Measurements from ENCODE around the gene RAB32. TPM values are rescaled to one million over a fixed set of nuclear protein-coding genes. Genes with fewer than 3 reads are reported as not detected.

RAB32 gene
- total RNA-seq, 2 donors from 2014 or later: 19.8 to 20.5 TPM

GRCh38 chr6:146574211-146574610, 30.6 kb downstream of the RAB32 start:
- Mint-ChIP-seq H3K36me3 (ENCODE audit: low read depth) (no peaks in the 10 kb centered on the region), H3K27ac (no peak overlapping the region), H3K4me1 (no peaks in the 10 kb centered on the region), H3K27me3 (ENCODE audit: insufficient read depth) (no peaks in the 10 kb centered on the region), H3K9me3 (peaks cover 8% of the 10 kb centered on the region), H3K4me3 (no peak overlapping the region)
- Histone ChIP-seq H3K4me3 (ENCODE audit: low read length) (no peak overlapping the region), H3K9ac (ENCODE audit: extremely low read depth, low read length, poor library complexity, severe bottlenecking) (no peak overlapping the region), H3K27ac (ENCODE audit: low read depth, low read length) (no peak overlapping the region), H3K36me3 (ENCODE audit: control insufficient read depth, insufficient read depth, low read length) (no peaks in the 10 kb centered on the region), H3K27me3 (ENCODE audit: control insufficient read depth, insufficient read depth, low read length, poor library complexity, severe bottlenecking) (no peaks in the 10 kb centered on the region), H3K9me3 (ENCODE audit: control insufficient read depth, low read length) (peaks cover 6% of the 10 kb centered on the region), H3K4me1 (ENCODE audit: control insufficient read depth, insufficient read depth, low read length) (no peaks in the 10 kb centered on the region)
- no peak for DNase-seq
- TF ChIP-seq CTCF (conservative IDR thresholded peaks at IDR 0.05): no peak
- 95% methylated on average over 1 of the region's 1 CpG; no CpG with 5 or more reads in 1 of the 2 experiments for WGBS, 2 experiments (ENCODE audit: insufficient coverage in 1 of 2, insufficient read length in 1 of 2)

GRCh38 chr6:146578054-146578453, 34.4 kb downstream of the RAB32 start:
- H3K9ac ChIP-seq (ENCODE audit: extremely low read depth, low read length, poor library complexity, severe bottlenecking): no peak overlapping the region
- H3K9me3 ChIP-seq (ENCODE audit: control insufficient read depth, low read length): peaks cover 6% of the 10 kb centered on the region
- no peaks in the 10 kb centered on the region for H3K36me3 Mint-ChIP-seq (ENCODE audit: low read depth)
- H3K27me3 ChIP-seq (ENCODE audit: control insufficient read depth, insufficient read depth, low read length, poor library complexity, severe bottlenecking): no peaks in the 10 kb centered on the region
- H3K4me1 Mint-ChIP-seq: no peaks in the 10 kb centered on the region
- H3K27ac Mint-ChIP-seq: no peak overlapping the region
- no peak overlapping the region for H3K27ac ChIP-seq (ENCODE audit: low read depth, low read length)
- DNase-seq: no peak
- no peaks in the 10 kb centered on the region for H3K36me3 ChIP-seq (ENCODE audit: control insufficient read depth, insufficient read depth, low read length)
- peaks cover 8% of the 10 kb centered on the region for H3K9me3 Mint-ChIP-seq
- no peak overlapping the region for H3K4me3 ChIP-seq (ENCODE audit: low read length)
- H3K27me3 Mint-ChIP-seq (ENCODE audit: insufficient read depth): peaks cover 2% of the 10 kb centered on the region
- H3K4me1 ChIP-seq (ENCODE audit: control insufficient read depth, insufficient read depth, low read length): no peaks in the 10 kb centered on the region
- no peak overlapping the region for H3K4me3 Mint-ChIP-seq
- TF ChIP-seq CTCF (conservative IDR thresholded peaks at IDR 0.05): no peak

- Histone ChIP-seq H3K9ac (ENCODE audit: extremely low read depth, low read length, poor library complexity, severe bottlenecking) (no peak overlapping the region), H3K36me3 (ENCODE audit: control insufficient read depth, insufficient read depth, low read length) (no peaks in the 10 kb centered on the region), H3K9me3 (ENCODE audit: control insufficient read depth, low read length) (no peaks in the 10 kb centered on the region), H3K4me1 (ENCODE audit: control insufficient read depth, insufficient read depth, low read length) (no peaks in the 10 kb centered on the region), H3K4me3 (ENCODE audit: low read length) (no peak overlapping the region), H3K27ac (ENCODE audit: low read depth, low read length) (no peak overlapping the region), H3K27me3 (ENCODE audit: control insufficient read depth, insufficient read depth, low read length, poor library complexity, severe bottlenecking) (no peaks in the 10 kb centered on the region)
- Mint-ChIP-seq H3K27ac (no peak overlapping the region), H3K4me3 (no peak overlapping the region), H3K36me3 (ENCODE audit: low read depth) (no peaks in the 10 kb centered on the region), H3K27me3 (ENCODE audit: insufficient read depth) (peaks cover 2% of the 10 kb centered on the region), H3K9me3 (no peaks in the 10 kb centered on the region), H3K4me1 (peaks cover 2% of the 10 kb centered on the region)
- TF ChIP-seq CTCF (conservative IDR thresholded peaks at IDR 0.05): no peak
- WGBS, 2 experiments (ENCODE audit: insufficient coverage in 1 of 2, insufficient read length in 1 of 2): 100% methylated on average over 1 of the region's 1 CpG; no CpG with 5 or more reads in 1 of the 2 experiments
- DNase-seq: no peak
Observed at GRCh38 chr6:146581968-146582367, 38.3 kb downstream of the RAB32 start.
